ENCODE data around the gene SLC30A1.
"Not testable (repeated sequence)": the region's sequence is repeated elsewhere in the genome, so short reads cannot be mapped to it uniquely, and the experiment has no call there.

DNA sequence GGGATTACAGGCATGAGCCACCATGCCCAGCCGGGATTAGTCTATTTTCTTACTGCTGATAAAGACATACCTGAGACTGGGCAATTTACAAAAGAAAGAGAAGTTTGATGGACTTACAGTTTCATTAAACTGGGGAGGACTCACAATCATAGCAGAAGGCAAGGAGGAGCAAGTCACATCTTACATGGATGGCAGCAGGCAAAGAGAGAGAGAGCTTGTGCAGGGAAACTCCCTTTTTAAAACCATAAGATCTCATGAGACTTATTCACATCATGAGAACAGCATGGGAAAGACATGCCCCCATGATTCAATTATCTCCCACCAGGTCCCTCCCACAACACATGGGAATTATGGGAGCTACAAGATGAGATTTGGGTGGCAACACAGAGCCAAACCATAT is 38.1 kb downstream of the SLC30A1 start:
- not testable (repeated sequence) for TF ChIP-seq POLR2A (IDR thresholded peaks at IDR 0.05)
- TF ChIP-seq, protein P1, sequence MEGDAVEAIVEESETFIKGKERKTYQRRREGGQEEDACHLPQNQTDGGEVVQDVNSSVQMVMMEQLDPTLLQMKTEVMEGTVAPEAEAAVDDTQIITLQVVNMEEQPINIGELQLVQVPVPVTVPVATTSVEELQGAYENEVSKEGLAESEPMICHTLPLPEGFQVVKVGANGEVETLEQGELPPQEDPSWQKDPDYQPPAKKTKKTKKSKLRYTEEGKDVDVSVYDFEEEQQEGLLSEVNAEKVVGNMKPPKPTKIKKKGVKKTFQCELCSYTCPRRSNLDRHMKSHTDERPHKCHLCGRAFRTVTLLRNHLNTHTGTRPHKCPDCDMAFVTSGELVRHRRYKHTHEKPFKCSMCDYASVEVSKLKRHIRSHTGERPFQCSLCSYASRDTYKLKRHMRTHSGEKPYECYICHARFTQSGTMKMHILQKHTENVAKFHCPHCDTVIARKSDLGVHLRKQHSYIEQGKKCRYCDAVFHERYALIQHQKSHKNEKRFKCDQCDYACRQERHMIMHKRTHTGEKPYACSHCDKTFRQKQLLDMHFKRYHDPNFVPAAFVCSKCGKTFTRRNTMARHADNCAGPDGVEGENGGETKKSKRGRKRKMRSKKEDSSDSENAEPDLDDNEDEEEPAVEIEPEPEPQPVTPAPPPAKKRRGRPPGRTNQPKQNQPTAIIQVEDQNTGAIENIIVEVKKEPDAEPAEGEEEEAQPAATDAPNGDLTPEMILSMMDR (IDR thresholded peaks at IDR 0.05 in 4 of 5, conservative IDR thresholded peaks at IDR 0.05 in 1 of 5): not testable (repeated sequence)
